GM12878 (cell line): Measurements from ENCODE around the gene ZSCAN23. TPM values are rescaled to one million over a fixed set of nuclear protein-coding genes. Genes with fewer than 3 reads are reported as not detected.

Experiments
- CTCF ChIP-seq, 3 experiments: IDR thresholded peaks in 2 of 3; conservative IDR thresholded peaks in 1 of 3; 2 replicates each; pipeline ENCODE4 v1.5.1; 2011; ENCODE audit warnings: low read depth in 3 of 3, low read length in 3 of 3, mild to moderate bottlenecking in 3 of 3, control low read depth in 2 of 3, moderate library complexity in 2 of 3, inconsistent platforms in 1 of 3, mixed read lengths in 1 of 3; ENCODE audit not compliant: control insufficient read depth in 2 of 3, insufficient read depth in 1 of 3; ENCODE audit errors: extremely low read depth in 1 of 3
- POLR2AphosphoS5 ChIP-seq: IDR thresholded peaks from 2 replicates; pipeline ENCODE4 v1.6.1; 2011; ENCODE audit warnings: mild to moderate bottlenecking, low read length, inconsistent platforms
- TCF7 ChIP-seq: IDR thresholded peaks from 2 replicates; pipeline ENCODE4 v1.6.1; 2014; ENCODE audit warnings: antibody characterized with exemption, borderline replicate concordance
- ZBTB40 ChIP-seq: fragments of 450-650 bp; IDR thresholded peaks from 2 replicates; pipeline ENCODE4 v1.6.1; 2016; ENCODE audit warnings: mild to moderate bottlenecking, moderate library complexity, borderline replicate concordance
- polyA plus RNA-seq, 11 experiments: library from polyadenylated mRNA; depleted of rRNA in 4 of 11; unstranded in 6 of 11; stranded (reverse) in 5 of 11; fragments of >200 nt; fragmentation: Nextera tagmentation in 4 of 11; fragmentation: Illumina TruSeq in 1 of 11; extraction: Ambion mirVana in 4 of 11; extraction: Trizol in 1 of 11; gene quantifications; 1 replicate in 1 of 11; 2 replicates in 10 of 11; pipeline versions ENCODE4 v1.2.1 to v1.2.3, GENCODE V29; 2011 to 2016; ENCODE audit warnings: inconsistent platforms in 2 of 11, missing spikeins in 2 of 11, low read depth in 1 of 11
- total RNA-seq, 4 experiments: library from RNA; depleted of rRNA in 3 of 4; stranded (reverse); fragments of >200 nt in 3 of 4; fragmentation: Illumina TruSeq in 1 of 4; extraction: Trizol in 1 of 4; gene quantifications; 2 replicates each; pipeline versions ENCODE4 v1.2.1 to v1.2.3, GENCODE V29; 2013 to 2021

ZSCAN23 gene
- total and polyA plus RNA-seq, 10 of the 15 experiments (the other 5 are each of a cell fraction or from before 2014, with no cell fraction given): 0.04 to 2.3 (median 0.84) TPM

- TF ChIP-seq ZBTB40 (peak; percentile 62; the same call in 1 of the 2 replicates), TCF7 (no peak), CTCF (IDR thresholded peaks at IDR 0.05 in 2 of 3, conservative IDR thresholded peaks at IDR 0.05 in 1 of 3; ENCODE audit: control insufficient read depth in 2 of 3, extremely low read depth in 1 of 3, insufficient read depth in 1 of 3, low read depth in 3 of 3, low read length in 3 of 3) (no peak), POLR2AphosphoS5 (no peak)
Observed at GRCh38 chr6:28488916-28489365, 45.6 kb upstream of the ZSCAN23 start (continued).
